GM23338 (cell line): ENCODE results near the gene COMMD2.

Experiments used
- CREB1 ChIP-seq: fragments of 250-450 bp; sonication (Bioruptor Pico); IDR thresholded peaks from 2 replicates; pipeline ENCODE4 v1.5.0; 2020; ENCODE audit warnings: low read depth, mild to moderate bottlenecking, moderate library complexity
- CTCF ChIP-seq, 2 experiments: fragments of 200-600 bp in 1 of 2; sonication (generic) in 1 of 2; conservative IDR thresholded peaks; 2 replicates each; pipeline versions ENCODE4 v1.5.1 to v1.6.1; 2016 to 2017; ENCODE audit warnings: antibody characterized with exemption in 2 of 2, low read depth in 2 of 2, mild to moderate bottlenecking in 2 of 2, moderate library complexity in 1 of 2
- EZH2 ChIP-seq: fragments of 200-600 bp; sonication (generic); IDR thresholded peaks from one replicate; pipeline ENCODE4 v1.8.0; 2017; ENCODE audit warnings: antibody characterized with exemption, mild to moderate bottlenecking, low read depth; ENCODE audit not compliant: unreplicated experiment
- EZH2phosphoT487 ChIP-seq: fragments of 200-600 bp; sonication (generic); IDR thresholded peaks from one replicate; pipeline ENCODE4 v1.8.1; 2018; ENCODE audit warnings: antibody characterized with exemption; ENCODE audit not compliant: unreplicated experiment
- JUNB ChIP-seq: IDR thresholded peaks from one replicate; pipeline ENCODE4 v1.6.1; 2016; ENCODE audit warnings: antibody characterized with exemption; ENCODE audit not compliant: unreplicated experiment
- TF ChIP-seq, protein P1 (sequence below): IDR thresholded peaks from one replicate; pipeline ENCODE4 v1.6.1; 2018; ENCODE audit warnings: antibody characterized with exemption; ENCODE audit not compliant: unreplicated experiment

- TF ChIP-seq CTCF (conservative IDR thresholded peaks at IDR 0.05; ENCODE audit: low read depth in 2 of 2) (no peak), EZH2phosphoT487 (no peak), EZH2 (no peak), JUNB (no peak), CREB1 (CRISPR knock-in tag) (no peak)
- TF ChIP-seq, protein P1, sequence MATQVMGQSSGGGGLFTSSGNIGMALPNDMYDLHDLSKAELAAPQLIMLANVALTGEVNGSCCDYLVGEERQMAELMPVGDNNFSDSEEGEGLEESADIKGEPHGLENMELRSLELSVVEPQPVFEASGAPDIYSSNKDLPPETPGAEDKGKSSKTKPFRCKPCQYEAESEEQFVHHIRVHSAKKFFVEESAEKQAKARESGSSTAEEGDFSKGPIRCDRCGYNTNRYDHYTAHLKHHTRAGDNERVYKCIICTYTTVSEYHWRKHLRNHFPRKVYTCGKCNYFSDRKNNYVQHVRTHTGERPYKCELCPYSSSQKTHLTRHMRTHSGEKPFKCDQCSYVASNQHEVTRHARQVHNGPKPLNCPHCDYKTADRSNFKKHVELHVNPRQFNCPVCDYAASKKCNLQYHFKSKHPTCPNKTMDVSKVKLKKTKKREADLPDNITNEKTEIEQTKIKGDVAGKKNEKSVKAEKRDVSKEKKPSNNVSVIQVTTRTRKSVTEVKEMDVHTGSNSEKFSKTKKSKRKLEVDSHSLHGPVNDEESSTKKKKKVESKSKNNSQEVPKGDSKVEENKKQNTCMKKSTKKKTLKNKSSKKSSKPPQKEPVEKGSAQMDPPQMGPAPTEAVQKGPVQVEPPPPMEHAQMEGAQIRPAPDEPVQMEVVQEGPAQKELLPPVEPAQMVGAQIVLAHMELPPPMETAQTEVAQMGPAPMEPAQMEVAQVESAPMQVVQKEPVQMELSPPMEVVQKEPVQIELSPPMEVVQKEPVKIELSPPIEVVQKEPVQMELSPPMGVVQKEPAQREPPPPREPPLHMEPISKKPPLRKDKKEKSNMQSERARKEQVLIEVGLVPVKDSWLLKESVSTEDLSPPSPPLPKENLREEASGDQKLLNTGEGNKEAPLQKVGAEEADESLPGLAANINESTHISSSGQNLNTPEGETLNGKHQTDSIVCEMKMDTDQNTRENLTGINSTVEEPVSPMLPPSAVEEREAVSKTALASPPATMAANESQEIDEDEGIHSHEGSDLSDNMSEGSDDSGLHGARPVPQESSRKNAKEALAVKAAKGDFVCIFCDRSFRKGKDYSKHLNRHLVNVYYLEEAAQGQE, result no peak
Measured at GRCh38 chr3:149767720-149768119, 15.4 kb upstream of the COMMD2 start.
